ENCODE data around the gene ALCAM.

DNA sequence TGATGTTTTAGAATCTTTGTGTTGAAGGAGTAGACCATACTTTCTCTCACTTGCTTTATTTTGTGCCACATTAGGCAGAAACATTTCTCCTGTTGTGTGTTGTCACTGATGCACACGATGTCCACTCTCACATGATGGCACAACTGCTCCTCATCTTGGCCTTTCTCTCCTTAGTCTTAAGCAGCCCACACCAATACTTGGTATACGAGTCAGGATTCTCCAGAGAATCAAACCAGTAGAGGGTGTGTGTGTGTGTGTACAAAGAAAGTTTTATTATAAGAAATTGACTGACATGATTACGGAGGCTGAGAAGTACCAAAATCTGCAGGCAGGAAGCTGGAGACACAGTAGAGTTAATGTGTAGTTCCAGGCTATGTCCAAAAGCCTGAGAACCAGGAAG, 187.1 kb downstream of the ALCAM start:
- TF ChIP-seq, protein P1, sequence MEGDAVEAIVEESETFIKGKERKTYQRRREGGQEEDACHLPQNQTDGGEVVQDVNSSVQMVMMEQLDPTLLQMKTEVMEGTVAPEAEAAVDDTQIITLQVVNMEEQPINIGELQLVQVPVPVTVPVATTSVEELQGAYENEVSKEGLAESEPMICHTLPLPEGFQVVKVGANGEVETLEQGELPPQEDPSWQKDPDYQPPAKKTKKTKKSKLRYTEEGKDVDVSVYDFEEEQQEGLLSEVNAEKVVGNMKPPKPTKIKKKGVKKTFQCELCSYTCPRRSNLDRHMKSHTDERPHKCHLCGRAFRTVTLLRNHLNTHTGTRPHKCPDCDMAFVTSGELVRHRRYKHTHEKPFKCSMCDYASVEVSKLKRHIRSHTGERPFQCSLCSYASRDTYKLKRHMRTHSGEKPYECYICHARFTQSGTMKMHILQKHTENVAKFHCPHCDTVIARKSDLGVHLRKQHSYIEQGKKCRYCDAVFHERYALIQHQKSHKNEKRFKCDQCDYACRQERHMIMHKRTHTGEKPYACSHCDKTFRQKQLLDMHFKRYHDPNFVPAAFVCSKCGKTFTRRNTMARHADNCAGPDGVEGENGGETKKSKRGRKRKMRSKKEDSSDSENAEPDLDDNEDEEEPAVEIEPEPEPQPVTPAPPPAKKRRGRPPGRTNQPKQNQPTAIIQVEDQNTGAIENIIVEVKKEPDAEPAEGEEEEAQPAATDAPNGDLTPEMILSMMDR (IDR thresholded peaks at IDR 0.05; ENCODE audit: low read length): no peak
- TF ChIP-seq EZH2 (optimal IDR thresholded peaks at IDR 0.05; ENCODE audit: low read depth, low read length): no peak
